Measurements from ENCODE around the gene C10orf71.

The C10orf71 gene

DNA sequence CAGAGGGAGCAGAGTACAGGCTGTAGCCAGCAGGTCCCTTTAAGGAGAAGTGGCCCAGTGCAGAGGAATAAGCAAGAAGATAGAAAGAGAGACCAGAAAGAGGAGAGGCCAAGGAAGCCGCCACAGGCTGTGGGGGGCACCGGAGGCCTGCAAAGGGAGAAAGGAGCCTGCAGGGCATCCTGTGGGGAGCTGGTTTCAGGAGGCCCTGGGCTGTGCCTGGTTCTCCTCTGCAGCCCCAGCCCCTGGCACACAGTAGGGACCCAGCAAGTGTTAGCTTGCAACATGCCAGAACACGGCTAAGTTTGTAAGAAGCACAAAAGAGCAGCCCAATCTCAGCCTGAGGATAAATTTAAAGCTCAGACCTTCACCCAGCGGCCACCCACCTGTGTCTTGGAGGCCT, 12.3 kb upstream of the C10orf71 start:
- no peaks in the 10 kb centered on the region for H3K4me1 ChIP-seq (ENCODE audit: control insufficient read depth, insufficient read depth, low read length)
- H3K27me3 ChIP-seq (replicated peaks; ENCODE audit: control insufficient read depth, insufficient read depth, low read length) = peaks cover 4% of the 10 kb centered on the region
- H3K36me3 ChIP-seq (ENCODE audit: control insufficient read depth, insufficient read depth, low read length, severe bottlenecking) = no peaks in the 10 kb centered on the region
- no peak overlapping the region for H3K4me3 ChIP-seq (ENCODE audit: low read length)
- H3K9me3 ChIP-seq (ENCODE audit: control insufficient read depth, low read length) = no peaks in the 10 kb centered on the region
- no peak for DNase-seq (ENCODE audit: low read depth)
- no peak overlapping the region for H3K9ac ChIP-seq (ENCODE audit: low read length)

GRCh38 chr10:49287689-49288340, 11.2 kb upstream of the C10orf71 start:
- no peak overlapping the region for H3K9ac ChIP-seq (ENCODE audit: low read length)
- DNase-seq (ENCODE audit: low read depth) = no peak
- H3K9me3 ChIP-seq (ENCODE audit: control insufficient read depth, low read length) = no peaks in the 10 kb centered on the region
- H3K27me3 ChIP-seq (replicated peaks; ENCODE audit: control insufficient read depth, insufficient read depth, low read length) = peaks cover 11% of the 10 kb centered on the region
- no peak overlapping the region for H3K4me3 ChIP-seq (ENCODE audit: low read length)
- H3K36me3 ChIP-seq (ENCODE audit: control insufficient read depth, insufficient read depth, low read length, severe bottlenecking) = no peaks in the 10 kb centered on the region
- no peaks in the 10 kb centered on the region for H3K4me1 ChIP-seq (ENCODE audit: control insufficient read depth, insufficient read depth, low read length)

DNA sequence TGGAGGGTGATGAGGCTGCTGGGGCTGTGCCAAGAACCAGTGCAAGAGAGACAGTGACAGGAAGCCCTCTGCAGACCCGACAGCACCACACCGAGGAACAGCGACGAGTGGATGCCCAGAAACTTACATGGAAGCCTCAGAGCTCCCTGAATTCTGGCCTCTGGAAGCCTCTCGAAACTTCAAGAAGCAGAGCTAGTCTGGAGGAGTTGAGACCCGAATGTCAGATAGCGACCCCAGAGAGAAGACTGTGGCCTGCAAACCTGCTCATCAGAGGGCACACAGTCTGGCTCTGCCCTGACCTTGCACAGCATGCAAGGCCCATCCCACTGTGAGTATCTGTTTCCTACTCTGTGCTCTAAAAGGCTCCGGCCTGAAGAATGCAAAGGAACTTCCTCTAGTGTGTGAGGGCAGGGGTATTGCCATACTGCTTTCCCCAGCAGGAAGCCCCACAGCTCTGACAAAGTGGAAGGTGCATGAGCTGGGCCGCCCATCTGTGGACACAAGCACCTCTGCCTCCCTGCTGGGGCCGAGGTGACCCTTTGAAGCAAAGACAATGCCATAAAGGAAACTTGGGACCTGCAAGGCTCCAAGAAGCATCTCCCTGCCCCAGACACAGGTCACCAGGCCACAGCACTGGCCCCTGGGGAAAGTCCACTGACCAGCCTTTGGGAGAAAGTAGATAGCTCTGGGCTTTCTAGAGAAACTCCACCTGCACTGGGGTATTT, 10.5 kb upstream of the C10orf71 start:
- H3K9me3 ChIP-seq (ENCODE audit: control insufficient read depth, low read length) = no peaks in the 10 kb centered on the region
- no peak overlapping the region for H3K4me3 ChIP-seq (ENCODE audit: low read length)
- no peaks in the 10 kb centered on the region for H3K36me3 ChIP-seq (ENCODE audit: control insufficient read depth, insufficient read depth, low read length, severe bottlenecking)
- peaks cover 12% of the 10 kb centered on the region for H3K27me3 ChIP-seq (replicated peaks; ENCODE audit: control insufficient read depth, insufficient read depth, low read length)
- DNase-seq (ENCODE audit: low read depth) = no peak
- no peak overlapping the region for H3K9ac ChIP-seq (ENCODE audit: low read length)
- no peaks in the 10 kb centered on the region for H3K4me1 ChIP-seq (ENCODE audit: control insufficient read depth, insufficient read depth, low read length)

GRCh38 chr10:49289480-49289879, 9.5 kb upstream of the C10orf71 start:
- H3K4me1 ChIP-seq (ENCODE audit: control insufficient read depth, insufficient read depth, low read length) = no peaks in the 10 kb centered on the region
- H3K4me3 ChIP-seq (ENCODE audit: low read length) = no peak overlapping the region
- no peak for DNase-seq (ENCODE audit: low read depth)
- H3K9ac ChIP-seq (ENCODE audit: low read length) = no peak overlapping the region
- peaks cover 12% of the 10 kb centered on the region for H3K27me3 ChIP-seq (replicated peaks; ENCODE audit: control insufficient read depth, insufficient read depth, low read length)
- no peaks in the 10 kb centered on the region for H3K9me3 ChIP-seq (ENCODE audit: control insufficient read depth, low read length)
- no peaks in the 10 kb centered on the region for H3K36me3 ChIP-seq (ENCODE audit: control insufficient read depth, insufficient read depth, low read length, severe bottlenecking)

- Histone ChIP-seq H3K9ac (ENCODE audit: low read length) (no peak overlapping the region), H3K4me1 (ENCODE audit: control insufficient read depth, insufficient read depth, low read length) (no peaks in the 10 kb centered on the region), H3K4me3 (ENCODE audit: low read length) (no peak overlapping the region), H3K9me3 (ENCODE audit: control insufficient read depth, low read length) (no peaks in the 10 kb centered on the region), H3K36me3 (ENCODE audit: control insufficient read depth, insufficient read depth, low read length, severe bottlenecking) (no peaks in the 10 kb centered on the region), H3K27me3 (replicated peaks; ENCODE audit: control insufficient read depth, insufficient read depth, low read length) (peaks cover 12% of the 10 kb centered on the region)
- DNase-seq (ENCODE audit: low read depth) = no peak
Observed at GRCh38 chr10:49290131-49290530, 8.8 kb upstream of the C10orf71 start.

GRCh38 chr10:49290607-49291006, 8.4 kb upstream of the C10orf71 start:
- Histone ChIP-seq H3K27me3 (replicated peaks; ENCODE audit: control insufficient read depth, insufficient read depth, low read length) (peaks cover 12% of the 10 kb centered on the region), H3K4me1 (ENCODE audit: control insufficient read depth, insufficient read depth, low read length) (no peaks in the 10 kb centered on the region), H3K9me3 (ENCODE audit: control insufficient read depth, low read length) (no peaks in the 10 kb centered on the region), H3K9ac (ENCODE audit: low read length) (no peak overlapping the region), H3K36me3 (ENCODE audit: control insufficient read depth, insufficient read depth, low read length, severe bottlenecking) (no peaks in the 10 kb centered on the region), H3K4me3 (ENCODE audit: low read length) (no peak overlapping the region)
- no peak for DNase-seq (ENCODE audit: low read depth)

GRCh38 chr10:49292565-49293207, 6.3 kb upstream of the C10orf71 start:
- DNase-seq (ENCODE audit: low read depth) = no peak
- peaks cover 16% of the 10 kb centered on the region for H3K27me3 ChIP-seq (replicated peaks; ENCODE audit: control insufficient read depth, insufficient read depth, low read length)
- H3K36me3 ChIP-seq (ENCODE audit: control insufficient read depth, insufficient read depth, low read length, severe bottlenecking) = no peaks in the 10 kb centered on the region
- H3K4me1 ChIP-seq (ENCODE audit: control insufficient read depth, insufficient read depth, low read length) = no peaks in the 10 kb centered on the region
- H3K9ac ChIP-seq (ENCODE audit: low read length) = no peak overlapping the region
- H3K9me3 ChIP-seq (ENCODE audit: control insufficient read depth, low read length) = no peaks in the 10 kb centered on the region
- no peak overlapping the region for H3K4me3 ChIP-seq (ENCODE audit: low read length)

- peaks cover 19% of the 10 kb centered on the region for H3K27me3 ChIP-seq (replicated peaks; ENCODE audit: control insufficient read depth, insufficient read depth, low read length)
- no peak for DNase-seq (ENCODE audit: low read depth)
- peaks cover under 1% of the 10 kb centered on the region for H3K4me1 ChIP-seq (ENCODE audit: control insufficient read depth, insufficient read depth, low read length)
- H3K36me3 ChIP-seq (ENCODE audit: control insufficient read depth, insufficient read depth, low read length, severe bottlenecking) = no peaks in the 10 kb centered on the region
- no peak overlapping the region for H3K9ac ChIP-seq (ENCODE audit: low read length)
- no peaks in the 10 kb centered on the region for H3K9me3 ChIP-seq (ENCODE audit: control insufficient read depth, low read length)
- H3K4me3 ChIP-seq (ENCODE audit: low read length) = no peak overlapping the region
Observed at GRCh38 chr10:49293208-49293603, 5.8 kb upstream of the C10orf71 start.

- Histone ChIP-seq H3K27me3 (replicated peaks; ENCODE audit: control insufficient read depth, insufficient read depth, low read length) (peaks cover 23% of the 10 kb centered on the region), H3K4me3 (ENCODE audit: low read length) (no peak overlapping the region), H3K9ac (ENCODE audit: low read length) (no peak overlapping the region), H3K4me1 (ENCODE audit: control insufficient read depth, insufficient read depth, low read length) (peaks cover 8% of the 10 kb centered on the region), H3K9me3 (ENCODE audit: control insufficient read depth, low read length) (no peaks in the 10 kb centered on the region), H3K36me3 (ENCODE audit: control insufficient read depth, insufficient read depth, low read length, severe bottlenecking) (no peaks in the 10 kb centered on the region)
- DNase-seq (ENCODE audit: low read depth) = no peak
Observed at GRCh38 chr10:49294731-49295130, 4.2 kb upstream of the C10orf71 start.

GRCh38 chr10:49295297-49295696, 3.7 kb upstream of the C10orf71 start:
- no peak for DNase-seq (ENCODE audit: low read depth)
- Histone ChIP-seq H3K9me3 (ENCODE audit: control insufficient read depth, low read length) (no peaks in the 10 kb centered on the region), H3K4me1 (ENCODE audit: control insufficient read depth, insufficient read depth, low read length) (peaks cover 8% of the 10 kb centered on the region), H3K9ac (ENCODE audit: low read length) (no peak overlapping the region), H3K36me3 (ENCODE audit: control insufficient read depth, insufficient read depth, low read length, severe bottlenecking) (no peaks in the 10 kb centered on the region), H3K4me3 (ENCODE audit: low read length) (no peak overlapping the region), H3K27me3 (replicated peaks; ENCODE audit: control insufficient read depth, insufficient read depth, low read length) (peaks cover 23% of the 10 kb centered on the region)

- Histone ChIP-seq H3K4me3 (ENCODE audit: low read length) (no peak overlapping the region), H3K36me3 (ENCODE audit: control insufficient read depth, insufficient read depth, low read length, severe bottlenecking) (no peaks in the 10 kb centered on the region), H3K4me1 (ENCODE audit: control insufficient read depth, insufficient read depth, low read length) (peaks cover 8% of the 10 kb centered on the region), H3K9me3 (ENCODE audit: control insufficient read depth, low read length) (no peaks in the 10 kb centered on the region), H3K9ac (ENCODE audit: low read length) (no peak overlapping the region), H3K27me3 (replicated peaks; ENCODE audit: control insufficient read depth, insufficient read depth, low read length) (peaks cover 23% of the 10 kb centered on the region)
- DNase-seq (ENCODE audit: low read depth) = no peak
Observed at GRCh38 chr10:49296382-49296781, 2.6 kb upstream of the C10orf71 start.

Measured in adipocyte (in vitro differentiated cells).